ENCODE data around the gene THRSP. TPM values are rescaled to one million over a fixed set of nuclear protein-coding genes. Genes with fewer than 3 reads are reported as not detected.

Gene THRSP
- total RNA-seq, 1 experiment from 2014 or later: 0.25 TPM

DNA sequence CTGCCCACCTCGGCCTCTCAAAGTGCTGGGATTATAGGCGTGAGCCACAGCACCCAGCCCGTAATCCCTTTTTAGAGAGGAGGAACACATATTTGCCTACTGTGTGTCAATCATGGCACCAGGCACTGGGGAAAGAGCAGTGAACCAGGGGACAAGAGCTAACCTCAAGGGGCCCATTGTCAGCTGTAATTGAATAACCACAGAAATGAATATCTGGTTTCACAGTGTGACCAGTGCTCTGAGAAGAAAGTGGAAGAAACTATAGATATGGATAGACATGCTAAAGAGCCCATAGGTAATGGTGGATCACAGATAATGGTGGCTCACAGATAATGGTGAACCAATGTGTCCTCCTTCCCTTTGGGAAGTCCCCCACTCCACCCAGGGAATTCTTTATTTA lies 32.0 kb upstream of the THRSP start:
- no TSS peak for BruUV-seq (replicated peaks)
- TF ChIP-seq, protein P1, sequence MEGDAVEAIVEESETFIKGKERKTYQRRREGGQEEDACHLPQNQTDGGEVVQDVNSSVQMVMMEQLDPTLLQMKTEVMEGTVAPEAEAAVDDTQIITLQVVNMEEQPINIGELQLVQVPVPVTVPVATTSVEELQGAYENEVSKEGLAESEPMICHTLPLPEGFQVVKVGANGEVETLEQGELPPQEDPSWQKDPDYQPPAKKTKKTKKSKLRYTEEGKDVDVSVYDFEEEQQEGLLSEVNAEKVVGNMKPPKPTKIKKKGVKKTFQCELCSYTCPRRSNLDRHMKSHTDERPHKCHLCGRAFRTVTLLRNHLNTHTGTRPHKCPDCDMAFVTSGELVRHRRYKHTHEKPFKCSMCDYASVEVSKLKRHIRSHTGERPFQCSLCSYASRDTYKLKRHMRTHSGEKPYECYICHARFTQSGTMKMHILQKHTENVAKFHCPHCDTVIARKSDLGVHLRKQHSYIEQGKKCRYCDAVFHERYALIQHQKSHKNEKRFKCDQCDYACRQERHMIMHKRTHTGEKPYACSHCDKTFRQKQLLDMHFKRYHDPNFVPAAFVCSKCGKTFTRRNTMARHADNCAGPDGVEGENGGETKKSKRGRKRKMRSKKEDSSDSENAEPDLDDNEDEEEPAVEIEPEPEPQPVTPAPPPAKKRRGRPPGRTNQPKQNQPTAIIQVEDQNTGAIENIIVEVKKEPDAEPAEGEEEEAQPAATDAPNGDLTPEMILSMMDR (IDR thresholded peaks at IDR 0.05; ENCODE audit: insufficient read depth in 1 of 2, low read depth in 1 of 2, low read length in 1 of 2, severe bottlenecking in 1 of 2, unreplicated experiment in 1 of 2): no peak
- no peaks in the 10 kb centered on the region for H3K36me3 ChIP-seq (ENCODE audit: control insufficient read depth, insufficient read depth, low read length)
- peaks cover 6% of the 10 kb centered on the region; the same call in 1 of the 2 replicates for H3K4me1 ChIP-seq
- CTCF ChIA-PET: interaction anchor here (0.9 kb wide), 1 partner anchor 15 kb away, joined by 8 read pairs; no protein-coding TSS in a partner anchor
- DNase-seq: no peak
- Mint-ChIP-seq H3K27me3 (ENCODE audit: insufficient read depth, unreplicated experiment) (no peaks in the 10 kb centered on the region), H3K27ac (ENCODE audit: unreplicated experiment) (no peak overlapping the region), H3K4me3 (ENCODE audit: unreplicated experiment) (no peak overlapping the region), H3K4me1 (ENCODE audit: low read depth, unreplicated experiment) (peaks cover 7% of the 10 kb centered on the region), H3K36me3 (ENCODE audit: insufficient read depth, unreplicated experiment) (peaks cover 5% of the 10 kb centered on the region), H3K9me3 (ENCODE audit: unreplicated experiment) (no peaks in the 10 kb centered on the region)
- no peak overlapping the region for H3K4me3 ChIP-seq (ENCODE audit: low read depth, low read length)
- POLR2A ChIA-PET: interaction anchor here (0.8 kb wide), 1 partner anchor 37 kb away, joined by 3 read pairs; no protein-coding TSS in a partner anchor
- no peaks in the 10 kb centered on the region for H3K27me3 ChIP-seq (replicated peaks; ENCODE audit: control insufficient read depth, insufficient read depth, low read length)
- intact Hi-C loops (cut with micrococcal nuclease; ENCODE audit: unreplicated experiment): no loop called here
- no peaks in the 10 kb centered on the region for H3K9me3 ChIP-seq

- H3K4me1 Mint-ChIP-seq (ENCODE audit: low read depth, unreplicated experiment): peaks cover 7% of the 10 kb centered on the region
- no TSS peak for BruUV-seq (replicated peaks)
- H3K4me3 ChIP-seq (ENCODE audit: low read depth, low read length): no peak overlapping the region
- no peaks in the 10 kb centered on the region for H3K36me3 ChIP-seq (ENCODE audit: control insufficient read depth, insufficient read depth, low read length)
- no peak for DNase-seq
- peaks cover 6% of the 10 kb centered on the region; the same call in 1 of the 2 replicates for H3K4me1 ChIP-seq
- no peaks in the 10 kb centered on the region for H3K9me3 Mint-ChIP-seq (ENCODE audit: unreplicated experiment)
- no peaks in the 10 kb centered on the region for H3K27me3 ChIP-seq (replicated peaks; ENCODE audit: control insufficient read depth, insufficient read depth, low read length)
- H3K27ac Mint-ChIP-seq (ENCODE audit: unreplicated experiment): no peak overlapping the region
- no peaks in the 10 kb centered on the region for H3K9me3 ChIP-seq
- TF ChIP-seq, protein P1 (IDR thresholded peaks at IDR 0.05; ENCODE audit: insufficient read depth in 1 of 2, low read depth in 1 of 2, low read length in 1 of 2, severe bottlenecking in 1 of 2, unreplicated experiment in 1 of 2): no peak
- CTCF ChIA-PET: interaction anchor here (0.9 kb wide), 1 partner anchor 14 kb away, joined by 8 read pairs; no protein-coding TSS in a partner anchor
- POLR2A ChIA-PET: interaction anchor here (0.8 kb wide), 1 partner anchor 37 kb away, joined by 3 read pairs; no protein-coding TSS in a partner anchor
- H3K36me3 Mint-ChIP-seq (ENCODE audit: insufficient read depth, unreplicated experiment): peaks cover 5% of the 10 kb centered on the region
- H3K4me3 Mint-ChIP-seq (ENCODE audit: unreplicated experiment): no peak overlapping the region
- intact Hi-C loops (cut with micrococcal nuclease; ENCODE audit: unreplicated experiment): no loop called here
- H3K27me3 Mint-ChIP-seq (ENCODE audit: insufficient read depth, unreplicated experiment): no peaks in the 10 kb centered on the region
These were observed 31.6 kb upstream of the THRSP start for GRCh38 chr11:78032090-78032489.

GRCh38 chr11:78033040-78033439 lies 30.6 kb upstream of the THRSP start:
- no peak overlapping the region for H3K4me3 ChIP-seq (ENCODE audit: low read depth, low read length)
- no peaks in the 10 kb centered on the region for H3K27me3 ChIP-seq (replicated peaks; ENCODE audit: control insufficient read depth, insufficient read depth, low read length)
- H3K36me3 ChIP-seq (ENCODE audit: control insufficient read depth, insufficient read depth, low read length): no peaks in the 10 kb centered on the region
- no peaks in the 10 kb centered on the region for H3K27me3 Mint-ChIP-seq (ENCODE audit: insufficient read depth, unreplicated experiment)
- H3K4me3 Mint-ChIP-seq (ENCODE audit: unreplicated experiment): no peak overlapping the region
- H3K36me3 Mint-ChIP-seq (ENCODE audit: insufficient read depth, unreplicated experiment): peaks cover 5% of the 10 kb centered on the region
- no peak overlapping the region for H3K27ac Mint-ChIP-seq (ENCODE audit: unreplicated experiment)
- DNase-seq: no peak
- no TSS peak for BruUV-seq (replicated peaks)
- H3K4me1 ChIP-seq: peaks cover 2% of the 10 kb centered on the region; the same call in 1 of the 2 replicates
- H3K9me3 Mint-ChIP-seq (ENCODE audit: unreplicated experiment): no peaks in the 10 kb centered on the region
- ChIA-PET CTCF (no interaction called here), POLR2A (no interaction called here)
- no peaks in the 10 kb centered on the region for H3K9me3 ChIP-seq
- TF ChIP-seq, protein P1 (IDR thresholded peaks at IDR 0.05; ENCODE audit: insufficient read depth in 1 of 2, low read depth in 1 of 2, low read length in 1 of 2, severe bottlenecking in 1 of 2, unreplicated experiment in 1 of 2): no peak
- intact Hi-C loops (cut with micrococcal nuclease; ENCODE audit: unreplicated experiment): no loop called here
- H3K4me1 Mint-ChIP-seq (ENCODE audit: low read depth, unreplicated experiment): peaks cover 2% of the 10 kb centered on the region
